OCI-LY7 (cell line): ENCODE measurements around the gene OST4. TPM values are rescaled to one million over a fixed set of nuclear protein-coding genes. Genes with fewer than 3 reads are reported as not detected.
"Not testable (repeated sequence)": the region's sequence is repeated elsewhere in the genome, so short reads cannot be mapped to it uniquely, and the experiment has no call there.

Experiments
- BruUV-seq: library from RNA; stranded (reverse); fragments of 400-500 nt; replicated peaks from 2 replicates; lab custom pipeline; 2021; lab: Mats Ljungman, UMichigan
- CTCF ChIA-PET: fragments of 300-600 bp; sonication (Branson Sonifier 250); formaldehyde crosslinking; loops from one replicate; lab custom pipeline; 2022; ENCODE audit warnings: antibody characterized with exemption; ENCODE audit not compliant: unreplicated experiment; lab: Charles Lee
- POLR2A ChIA-PET: fragments of 300-600 bp; sonication (Branson Sonifier 250); formaldehyde crosslinking; loops from one replicate; lab custom pipeline; 2022; ENCODE audit warnings: antibody characterized with exemption; lab: Charles Lee
- DNase-seq: peaks from one replicate; pipeline ENCODE4 v3.0.0-alpha.2; 2015; ENCODE audit warnings: low spot score
- H2AFZ ChIP-seq: fragments of 200-600 bp; sonication (generic), shearing (Covaris generic); 2 replicates; pipeline ENCODE4 v1.6.1; 2014; ENCODE audit warnings: mild to moderate bottlenecking, antibody characterized with exemption, low read length, moderate library complexity
- H3K27ac ChIP-seq: fragments of 200-600 bp; sonication (generic); 2 replicates; pipeline ENCODE4 v1.5.1; 2014; ENCODE audit warnings: mixed run types, low read depth, mild to moderate bottlenecking, moderate library complexity, low read length, inconsistent platforms; ENCODE audit not compliant: poor library complexity, severe bottlenecking
- H3K36me3 ChIP-seq: fragments of 200-600 bp; sonication (generic); 2 replicates; pipeline ENCODE4 v1.6.1; 2014; ENCODE audit warnings: mild to moderate bottlenecking, antibody characterized with exemption, low read length, moderate library complexity, mixed read lengths; ENCODE audit not compliant: insufficient read depth
- H3K4me1 ChIP-seq: fragments of 200-600 bp; sonication (generic); 2 replicates; pipeline ENCODE4 v1.5.1; 2014; ENCODE audit warnings: mild to moderate bottlenecking, low read length; ENCODE audit not compliant: insufficient read depth, poor library complexity, severe bottlenecking
- H3K4me2 ChIP-seq: fragments of 200-600 bp; sonication (generic); 2 replicates; pipeline ENCODE4 v1.6.1; 2014; ENCODE audit warnings: mild to moderate bottlenecking, low read length
- H3K4me3 ChIP-seq: fragments of 200-600 bp; sonication (generic); 2 replicates; pipeline ENCODE4 v1.5.1; 2014; ENCODE audit warnings: mild to moderate bottlenecking, low read depth, low read length; ENCODE audit not compliant: poor library complexity, severe bottlenecking
- H3K79me2 ChIP-seq: fragments of 200-600 bp; sonication (generic); 2 replicates; pipeline ENCODE4 v1.6.1; 2016; ENCODE audit warnings: low read depth, mild to moderate bottlenecking, low read length, moderate library complexity, mixed read lengths; ENCODE audit not compliant: insufficient read depth
- H3K9me2 ChIP-seq: fragments of 200-600 bp; sonication (generic); 2 replicates; pipeline ENCODE4 v1.6.1; 2016; ENCODE audit warnings: mild to moderate bottlenecking, low read length, mixed read lengths; ENCODE audit not compliant: insufficient read depth
- H3K9me3 ChIP-seq: fragments of 200-600 bp; sonication (generic); 2 replicates; pipeline ENCODE4 v1.6.1; 2014; ENCODE audit warnings: mild to moderate bottlenecking, mixed run types, low read length, mixed read lengths
- H4K20me1 ChIP-seq: fragments of 200-600 bp; sonication (generic); 2 replicates; pipeline ENCODE4 v1.6.1; 2014; ENCODE audit warnings: mild to moderate bottlenecking, antibody characterized with exemption, low read length, moderate library complexity, mixed read lengths; ENCODE audit not compliant: insufficient read depth
- CTCF ChIP-seq: fragments of 200-600 bp; sonication (generic); conservative IDR thresholded peaks from 2 replicates; pipeline ENCODE4 v1.5.1; 2014; ENCODE audit warnings: mild to moderate bottlenecking, antibody characterized with exemption, low read length, moderate library complexity, mixed read lengths
- EZH2phosphoT487 ChIP-seq: fragments of 200-600 bp; sonication (generic); IDR thresholded peaks from 2 replicates; pipeline ENCODE4 v1.6.1; 2018; ENCODE audit warnings: low read depth, borderline replicate concordance, mild to moderate bottlenecking, mixed run types, antibody characterized with exemption, low read length, moderate library complexity, mixed read lengths
- intact Hi-C: fragments of 100-400 bp; cut with micrococcal nuclease; formaldehyde crosslinking; loops from one replicate; pipeline ENCODE4 v1.10.0; 2022; ENCODE audit not compliant: unreplicated experiment
- total RNA-seq, 2 experiments: library from RNA; depleted of rRNA in 1 of 2; stranded (reverse); fragments of >200 nt in 1 of 2; shearing (Covaris generic) in 1 of 2; gene quantifications; 2 replicates each; pipeline ENCODE4 v1.2.3, GENCODE V29; 2014 to 2022

OST4 gene
- total RNA-seq, 2 experiments from 2014 or later, result 214 to 267 TPM

- CTCF ChIA-PET, result interaction anchor here (0.6 to 1.1 kb wide), 3 partner anchors 19 to 226 kb away, joined by 3 to 6 read pairs (median 3); no protein-coding TSS in a partner anchor
- intact Hi-C loops, result no loop called here
- DNase-seq, result peak; percentile 59
- H3K4me3 ChIP-seq, result no peak overlapping the region
- peak overlapping the region; percentile 46 for H3K27ac ChIP-seq
- TF ChIP-seq EZH2phosphoT487 (no peak), CTCF (no peak)
- peak overlapping the region; percentile 48; the same call in 1 of the 2 replicates for H2AFZ ChIP-seq
- H3K9me3 ChIP-seq, result no peaks in the 10 kb centered on the region
- no peaks in the 10 kb centered on the region for H4K20me1 ChIP-seq
- H3K4me1 ChIP-seq, result peaks cover 79% of the 10 kb centered on the region
- peak overlapping the region; percentile 35 for H3K4me2 ChIP-seq
- no peaks in the 10 kb centered on the region for H3K36me3 ChIP-seq
- POLR2A ChIA-PET, result interaction anchor here (0.6 to 1.1 kb wide), 4 partner anchors 10 to 25 kb away, joined by 3 to 6 read pairs (median 4); no protein-coding TSS in a partner anchor
- BruUV-seq, result no TSS peak
- no peaks in the 10 kb centered on the region for H3K79me2 ChIP-seq
- no peaks in the 10 kb centered on the region for H3K9me2 ChIP-seq
Observed at GRCh38 chr2:27077231-27077630, 5.8 kb upstream of the OST4 start.

GRCh38 chr2:27076323-27076722 lies 4.9 kb upstream of the OST4 start:
- Histone ChIP-seq H3K36me3 (no peaks in the 10 kb centered on the region), H4K20me1 (no peaks in the 10 kb centered on the region), H3K79me2 (peaks cover 1% of the 10 kb centered on the region; the same call in 1 of the 2 replicates), H3K4me3 (no peak overlapping the region), H3K4me1 (peaks cover 73% of the 10 kb centered on the region), H3K9me2 (no peaks in the 10 kb centered on the region), H3K4me2 (no peak overlapping the region), H3K27ac (peak overlapping the region; percentile 81), H3K9me3 (no peaks in the 10 kb centered on the region), H2AFZ (no peak overlapping the region; the same call in 1 of the 2 replicates)
- TF ChIP-seq CTCF (no peak), EZH2phosphoT487 (no peak)
- intact Hi-C loops, result no loop called here
- BruUV-seq, result no TSS peak
- ChIA-PET CTCF (no interaction called here), POLR2A (no interaction called here)
- DNase-seq, result no peak

GRCh38 chr2:27075566-27075871 lies 4.1 kb upstream of the OST4 start:
- Histone ChIP-seq H3K4me1 (peaks cover 68% of the 10 kb centered on the region), H3K27ac (peak overlapping the region; percentile 81), H3K4me2 (peak overlapping the region; percentile 70), H2AFZ (peak overlapping the region; percentile 79), H3K4me3 (peak overlapping the region; percentile 33)
- POLR2A ChIA-PET, result interaction anchor here (0.6 to 3.8 kb wide), 2 partner anchors 25 to 355 kb away, joined by 3 to 18 read pairs; partner anchors contain the start of gene AGBL5
- CTCF ChIA-PET, intact Hi-C loops, H3K79me2 ChIP-seq, H3K9me2 ChIP-seq, DNase-seq, BruUV-seq, H3K36me3 ChIP-seq, H4K20me1 ChIP-seq, H3K9me3 ChIP-seq: not testable (repeated sequence)
